Measurements from ENCODE around the gene LYRM7.

The LYRM7 gene

GRCh38 chr5:131148835-131149234 lies 21.9 kb upstream of the LYRM7 start:
- FAIRE-seq (no peak), DNase-seq (ENCODE audit: insufficient read length, low spot score) (no peak)
- no peak for TF ChIP-seq CTCF (IDR thresholded peaks at IDR 0.05; ENCODE audit: insufficient read depth, missing control alignments)

DNA sequence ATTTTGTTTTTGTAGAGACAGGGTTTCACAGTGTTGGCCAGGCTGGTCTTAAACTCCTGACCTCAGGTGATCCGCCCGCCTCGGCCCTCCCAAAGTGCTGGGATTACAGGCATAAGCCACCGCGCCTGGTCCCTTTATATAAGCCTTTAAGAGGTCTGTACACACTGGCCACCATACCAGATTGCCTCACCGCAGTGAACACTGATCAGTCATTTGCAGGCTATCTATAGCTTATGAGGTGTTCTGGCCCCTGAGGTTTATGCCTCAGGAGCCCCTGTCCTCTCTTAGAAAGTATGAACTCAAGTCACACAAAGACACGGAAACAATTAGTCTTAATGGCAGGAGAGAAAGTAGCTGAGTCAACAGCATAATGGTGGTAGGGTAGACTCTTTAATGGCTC lies 20.3 kb upstream of the LYRM7 start:
- no peak for TF ChIP-seq CTCF (IDR thresholded peaks at IDR 0.05; ENCODE audit: insufficient read depth, missing control alignments)
- no peak for DNase-seq (ENCODE audit: insufficient read length, low spot score)
- no peak for FAIRE-seq

DNA sequence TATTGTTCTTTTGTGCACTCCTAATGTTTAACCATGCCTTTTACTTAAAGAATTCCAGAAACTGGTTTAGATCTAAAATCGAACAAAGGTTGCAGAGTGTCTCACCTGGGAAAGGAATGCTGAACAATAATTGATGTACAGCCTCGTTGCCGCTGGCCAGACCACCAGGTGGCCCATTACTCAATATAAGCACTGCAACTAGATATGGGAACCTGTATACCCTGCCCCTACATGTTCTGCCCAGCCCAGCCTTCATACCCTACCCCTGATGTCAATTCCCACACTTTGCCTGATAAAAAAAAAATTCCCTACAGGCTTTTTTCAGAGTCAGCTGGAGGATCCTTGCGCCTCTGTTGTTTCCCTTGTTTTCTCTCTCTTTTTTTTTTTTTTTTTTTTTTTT lies 19.5 kb upstream of the LYRM7 start:
- DNase-seq (ENCODE audit: insufficient read length, low spot score) (no peak), FAIRE-seq (no peak)
- no peak for TF ChIP-seq CTCF (IDR thresholded peaks at IDR 0.05; ENCODE audit: insufficient read depth, missing control alignments)

DNA sequence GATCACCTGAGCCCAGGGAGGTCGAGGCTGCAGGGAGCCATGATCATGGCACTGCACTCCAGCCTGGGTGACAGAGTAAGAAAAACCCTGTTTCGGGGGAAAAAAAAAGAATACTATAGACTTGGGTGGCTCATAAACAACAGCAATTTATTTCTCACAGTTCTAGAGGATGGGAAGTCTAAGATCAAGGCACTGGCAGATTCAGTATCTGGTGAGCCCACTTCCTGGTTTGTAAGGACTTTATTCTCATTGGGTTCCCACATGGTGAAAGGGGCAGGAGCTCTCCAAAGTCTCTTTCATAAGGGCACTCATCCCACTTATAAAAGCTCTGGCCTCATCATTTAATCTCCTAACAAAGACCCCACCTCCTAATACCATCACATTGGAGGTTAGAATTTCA lies 14.4 kb upstream of the LYRM7 start:
- no peak for TF ChIP-seq CTCF (IDR thresholded peaks at IDR 0.05; ENCODE audit: insufficient read depth, missing control alignments)
- DNase-seq (ENCODE audit: insufficient read length, low spot score): no peak
- FAIRE-seq: no peak

- no peak for FAIRE-seq
- no peak for TF ChIP-seq CTCF (IDR thresholded peaks at IDR 0.05; ENCODE audit: insufficient read depth, missing control alignments)
- DNase-seq (ENCODE audit: insufficient read length, low spot score): no peak
Observed at GRCh38 chr5:131156957-131157356, 13.8 kb upstream of the LYRM7 start.

DNA sequence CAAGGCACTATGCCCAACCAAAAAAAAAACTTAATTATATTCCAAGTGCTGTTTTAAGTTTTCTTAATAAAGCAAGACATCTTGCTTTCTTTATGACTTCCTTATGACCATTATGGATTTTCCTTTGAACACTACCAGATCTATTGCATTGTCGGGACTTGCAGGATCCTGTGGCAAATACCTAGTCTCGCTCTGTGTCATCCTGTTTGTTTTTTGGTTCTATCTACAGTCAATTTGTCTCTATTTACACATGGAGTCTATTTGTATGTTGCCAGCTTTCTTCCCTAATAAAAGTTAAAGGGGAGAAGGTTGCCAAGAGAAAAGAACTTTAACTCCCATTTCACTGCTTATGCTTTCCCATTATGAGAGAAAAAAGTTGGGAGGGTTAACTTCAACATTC lies 10.6 kb upstream of the LYRM7 start:
- FAIRE-seq: no peak
- no peak for TF ChIP-seq CTCF (IDR thresholded peaks at IDR 0.05; ENCODE audit: insufficient read depth, missing control alignments)
- DNase-seq (ENCODE audit: insufficient read length, low spot score): no peak

GRCh38 chr5:131163276-131164119 lies 7.2 kb upstream of the LYRM7 start:
- no peak for TF ChIP-seq CTCF (IDR thresholded peaks at IDR 0.05; ENCODE audit: insufficient read depth, missing control alignments)
- FAIRE-seq: no peak
- no peak for DNase-seq (ENCODE audit: insufficient read length, low spot score)
